Right atrium auricular region (tissue), 2 donors: Measurements from ENCODE around the gene TMEM170B. TPM values are rescaled to one million over a fixed set of nuclear protein-coding genes. Genes with fewer than 3 reads are reported as not detected.

ENCODE experiments used
- DNase-seq: peaks from one replicate; pipeline ENCODE4 v3.0.0-alpha.2; 2019; ENCODE audit warnings: low spot score
- H3K27ac ChIP-seq, 2 donors: fragments of 200-600 bp; sonication (generic); 1 replicate in 1 of 2; 2 replicates in 1 of 2; pipeline ENCODE4 v1.5.1; 2016 to 2019
- H3K27me3 ChIP-seq, 2 donors: fragments of 200-600 bp; sonication (generic); one replicate each; pipeline versions ENCODE4 v1.5.1 to v1.6.0; 2017 to 2019
- H3K36me3 ChIP-seq: fragments of 200-600 bp; sonication (generic); one replicate; pipeline ENCODE4 v1.5.1; 2016
- H3K4me1 ChIP-seq, 2 donors: fragments of 200-600 bp; sonication (generic); one replicate each; pipeline versions ENCODE4 v1.5.1 to v1.6.0; 2017 to 2019
- H3K4me3 ChIP-seq, 2 donors: fragments of 200-600 bp; sonication (generic); 1 replicate in 1 of 2; 2 replicates in 1 of 2; pipeline ENCODE4 v1.5.1; 2017 to 2019; ENCODE audit warnings: mild to moderate bottlenecking in 1 of 2, moderate library complexity in 1 of 2
- H3K9me3 ChIP-seq, 2 donors: fragments of 200-600 bp; sonication (generic); one replicate each; pipeline ENCODE4 v1.5.1; 2019
- total RNA-seq, 2 donors: library from RNA; depleted of rRNA; stranded (reverse); fragments of >200 nt; gene quantifications; one replicate each; pipeline ENCODE4 v1.1.0, GENCODE V29; 2016
- TF ChIP-seq, protein P1 (sequence below), 2 donors: fragments of 200-600 bp; sonication (generic); IDR thresholded peaks; one replicate each; pipeline ENCODE4 v1.5.1; 2019; ENCODE audit warnings: antibody characterized with exemption in 2 of 2

Gene TMEM170B
- total RNA-seq, 2 donors from 2014 or later: 3.6 to 3.8 TPM

DNA sequence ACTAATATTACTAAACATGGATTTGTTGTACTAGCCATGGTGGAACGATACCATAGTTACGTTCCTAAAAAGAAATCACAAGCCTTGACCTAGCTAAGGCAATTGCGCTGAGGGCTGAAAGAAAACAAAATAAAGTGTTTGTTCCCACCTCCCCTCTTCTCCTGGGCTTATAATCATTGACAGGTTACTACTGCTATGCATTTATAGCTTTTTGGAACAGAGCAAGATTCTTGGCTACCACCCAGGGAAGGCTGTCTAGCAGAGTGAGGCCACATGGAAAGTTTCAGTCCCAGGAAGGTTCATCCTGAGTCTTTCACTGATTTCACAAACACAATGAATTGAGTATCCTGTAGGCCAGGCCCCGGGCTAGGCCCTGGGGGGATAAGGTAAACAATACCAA lies 84.6 kb downstream of the TMEM170B start:
- H3K4me1 ChIP-seq: no peaks in the 10 kb centered on the region
- TF ChIP-seq, protein P1, sequence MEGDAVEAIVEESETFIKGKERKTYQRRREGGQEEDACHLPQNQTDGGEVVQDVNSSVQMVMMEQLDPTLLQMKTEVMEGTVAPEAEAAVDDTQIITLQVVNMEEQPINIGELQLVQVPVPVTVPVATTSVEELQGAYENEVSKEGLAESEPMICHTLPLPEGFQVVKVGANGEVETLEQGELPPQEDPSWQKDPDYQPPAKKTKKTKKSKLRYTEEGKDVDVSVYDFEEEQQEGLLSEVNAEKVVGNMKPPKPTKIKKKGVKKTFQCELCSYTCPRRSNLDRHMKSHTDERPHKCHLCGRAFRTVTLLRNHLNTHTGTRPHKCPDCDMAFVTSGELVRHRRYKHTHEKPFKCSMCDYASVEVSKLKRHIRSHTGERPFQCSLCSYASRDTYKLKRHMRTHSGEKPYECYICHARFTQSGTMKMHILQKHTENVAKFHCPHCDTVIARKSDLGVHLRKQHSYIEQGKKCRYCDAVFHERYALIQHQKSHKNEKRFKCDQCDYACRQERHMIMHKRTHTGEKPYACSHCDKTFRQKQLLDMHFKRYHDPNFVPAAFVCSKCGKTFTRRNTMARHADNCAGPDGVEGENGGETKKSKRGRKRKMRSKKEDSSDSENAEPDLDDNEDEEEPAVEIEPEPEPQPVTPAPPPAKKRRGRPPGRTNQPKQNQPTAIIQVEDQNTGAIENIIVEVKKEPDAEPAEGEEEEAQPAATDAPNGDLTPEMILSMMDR (IDR thresholded peaks at IDR 0.05): no peak
- H3K27ac ChIP-seq: no peak overlapping the region
- H3K36me3 ChIP-seq: no peaks in the 10 kb centered on the region
- DNase-seq: no peak
- H3K27me3 ChIP-seq: no peaks in the 10 kb centered on the region
- no peaks in the 10 kb centered on the region for H3K9me3 ChIP-seq
- no peak overlapping the region for H3K4me3 ChIP-seq

DNA sequence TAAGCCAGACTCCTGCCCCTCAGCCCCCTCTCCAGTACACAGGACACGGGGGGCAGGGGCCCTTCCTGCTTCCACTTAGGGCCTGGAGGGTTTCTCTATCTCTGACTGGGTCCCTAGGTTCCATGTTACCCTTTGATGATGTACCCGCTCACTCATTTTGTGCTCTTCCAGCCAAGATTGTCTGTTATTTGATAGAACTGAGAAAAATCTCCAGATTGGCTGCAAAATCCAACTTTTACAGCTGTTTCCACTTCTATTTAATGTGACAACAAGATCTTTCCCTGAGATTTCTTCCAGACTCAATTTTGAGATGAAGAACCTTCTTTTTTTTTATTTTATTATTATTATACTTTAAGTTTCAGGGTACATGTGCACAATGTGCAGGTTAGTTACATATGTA lies 85.7 kb downstream of the TMEM170B start:
- Histone ChIP-seq H3K4me3 (no peak overlapping the region), H3K4me1 (no peaks in the 10 kb centered on the region), H3K9me3 (no peaks in the 10 kb centered on the region), H3K27ac (no peak overlapping the region), H3K36me3 (no peaks in the 10 kb centered on the region), H3K27me3 (no peaks in the 10 kb centered on the region)
- TF ChIP-seq, protein P1 (IDR thresholded peaks at IDR 0.05): no peak
- DNase-seq: no peak

DNA sequence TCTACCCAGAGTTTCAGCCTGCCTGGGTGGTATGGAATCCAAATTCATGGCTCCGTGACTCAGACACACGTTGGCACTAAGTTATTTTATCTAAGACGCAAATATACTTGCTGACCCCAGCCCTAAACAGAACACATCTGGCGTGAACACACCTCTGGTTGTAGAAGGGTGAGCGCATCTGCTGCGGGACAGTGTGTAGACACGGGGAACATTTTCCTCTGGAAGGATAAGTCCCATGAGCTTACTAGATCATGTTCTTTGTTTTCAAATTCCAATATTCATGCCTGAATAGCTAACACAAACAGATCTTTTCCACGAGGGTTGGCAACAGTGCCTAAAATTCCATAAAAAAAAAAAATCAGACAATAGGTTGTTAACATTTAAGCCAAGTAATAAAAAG lies 87.8 kb downstream of the TMEM170B start:
- no peak for DNase-seq
- TF ChIP-seq, protein P1 (IDR thresholded peaks at IDR 0.05): no peak
- Histone ChIP-seq H3K9me3 (no peaks in the 10 kb centered on the region), H3K36me3 (no peaks in the 10 kb centered on the region), H3K4me1 (no peaks in the 10 kb centered on the region), H3K27me3 (no peaks in the 10 kb centered on the region), H3K4me3 (no peak overlapping the region), H3K27ac (no peak overlapping the region)

DNA sequence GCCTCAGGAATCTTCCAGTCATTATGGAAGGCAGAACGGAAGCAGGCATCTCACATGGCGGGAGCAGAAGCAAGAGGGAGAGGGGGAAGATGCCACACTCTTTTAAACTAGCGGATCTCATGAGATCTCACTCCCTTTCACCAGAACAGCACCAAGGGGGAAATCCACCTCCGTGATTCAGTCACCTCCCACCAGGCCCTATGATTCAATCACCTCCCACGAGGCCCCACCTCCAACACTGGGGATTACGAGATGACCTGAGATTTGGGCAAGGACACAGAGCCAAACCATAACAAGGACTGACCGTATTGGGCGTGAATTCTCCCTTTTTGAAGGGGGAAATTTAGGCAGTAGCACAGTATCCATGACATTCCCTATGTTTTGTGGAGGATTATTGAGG lies 88.8 kb downstream of the TMEM170B start:
- no peak overlapping the region for H3K4me3 ChIP-seq
- TF ChIP-seq, protein P1 (IDR thresholded peaks at IDR 0.05): no peak
- no peaks in the 10 kb centered on the region for H3K9me3 ChIP-seq

DNA sequence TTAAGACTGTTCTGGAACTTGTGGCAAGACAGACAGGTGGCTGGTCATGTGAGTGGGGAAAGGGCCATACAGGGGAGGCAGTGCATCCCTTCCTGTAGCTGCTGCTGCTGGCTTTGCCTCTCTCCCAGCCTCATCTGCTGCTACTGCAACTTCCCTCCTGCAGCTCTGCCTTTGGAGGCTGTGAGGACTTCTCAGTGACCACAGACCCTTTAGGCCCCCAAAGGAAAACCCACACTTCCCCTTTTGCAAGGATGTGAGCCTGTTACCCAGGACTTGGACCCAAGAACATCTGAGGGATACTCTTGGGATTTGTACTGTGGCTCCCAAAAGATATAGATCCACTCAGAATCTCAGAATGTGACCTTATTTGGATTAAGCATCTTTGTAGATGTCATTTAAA lies 91.0 kb downstream of the TMEM170B start:
- no peak overlapping the region for H3K27ac ChIP-seq
- H3K36me3 ChIP-seq: no peaks in the 10 kb centered on the region
- no peak overlapping the region for H3K4me3 ChIP-seq
- no peaks in the 10 kb centered on the region for H3K27me3 ChIP-seq
- TF ChIP-seq, protein P1 (IDR thresholded peaks at IDR 0.05): no peak
- H3K9me3 ChIP-seq: no peaks in the 10 kb centered on the region
- no peaks in the 10 kb centered on the region for H3K4me1 ChIP-seq
- no peak for DNase-seq

More for the DNA sequence above, 88.8 kb downstream of the TMEM170B start:
- Histone ChIP-seq H3K4me1 (no peaks in the 10 kb centered on the region), H3K27ac (no peak overlapping the region), H3K36me3 (no peaks in the 10 kb centered on the region), H3K27me3 (no peaks in the 10 kb centered on the region)
- DNase-seq: no peak

DNA sequence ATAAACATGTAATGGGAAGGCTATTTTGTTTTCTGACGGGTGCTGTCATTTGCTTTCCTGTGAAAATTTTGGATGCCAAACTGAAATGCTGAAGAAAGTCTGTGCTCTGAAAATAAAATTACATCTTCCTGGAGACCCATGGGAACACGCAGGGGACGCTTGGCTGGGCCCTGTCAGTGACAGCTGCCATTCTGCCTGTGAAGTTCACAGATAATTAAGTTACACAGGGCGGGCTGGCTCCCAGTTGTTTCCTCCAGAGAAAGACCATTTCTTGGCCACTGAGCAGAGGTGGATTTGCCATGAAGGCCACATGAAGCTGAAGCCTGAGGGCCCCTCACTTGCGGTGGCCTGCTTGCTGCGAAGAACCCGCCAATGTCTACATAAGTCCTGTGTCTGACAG lies 93.5 kb downstream of the TMEM170B start:
- Histone ChIP-seq H3K27ac (no peak overlapping the region), H3K36me3 (no peaks in the 10 kb centered on the region), H3K9me3 (no peaks in the 10 kb centered on the region), H3K4me1 (no peaks in the 10 kb centered on the region), H3K4me3 (no peak overlapping the region), H3K27me3 (no peaks in the 10 kb centered on the region)
- no peak for DNase-seq
- TF ChIP-seq, protein P1 (IDR thresholded peaks at IDR 0.05): no peak
